ENCODE results near the gene BUD23.
A peak's percentile ranks its signal among the peaks of the same experiment; 100 is the strongest.
"Not testable (repeated sequence)": the region's sequence is repeated elsewhere in the genome, so short reads cannot be mapped to it uniquely, and the experiment has no call there.

Gene BUD23, protein sequence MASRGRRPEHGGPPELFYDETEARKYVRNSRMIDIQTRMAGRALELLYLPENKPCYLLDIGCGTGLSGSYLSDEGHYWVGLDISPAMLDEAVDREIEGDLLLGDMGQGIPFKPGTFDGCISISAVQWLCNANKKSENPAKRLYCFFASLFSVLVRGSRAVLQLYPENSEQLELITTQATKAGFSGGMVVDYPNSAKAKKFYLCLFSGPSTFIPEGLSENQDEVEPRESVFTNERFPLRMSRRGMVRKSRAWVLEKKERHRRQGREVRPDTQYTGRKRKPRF

DNA sequence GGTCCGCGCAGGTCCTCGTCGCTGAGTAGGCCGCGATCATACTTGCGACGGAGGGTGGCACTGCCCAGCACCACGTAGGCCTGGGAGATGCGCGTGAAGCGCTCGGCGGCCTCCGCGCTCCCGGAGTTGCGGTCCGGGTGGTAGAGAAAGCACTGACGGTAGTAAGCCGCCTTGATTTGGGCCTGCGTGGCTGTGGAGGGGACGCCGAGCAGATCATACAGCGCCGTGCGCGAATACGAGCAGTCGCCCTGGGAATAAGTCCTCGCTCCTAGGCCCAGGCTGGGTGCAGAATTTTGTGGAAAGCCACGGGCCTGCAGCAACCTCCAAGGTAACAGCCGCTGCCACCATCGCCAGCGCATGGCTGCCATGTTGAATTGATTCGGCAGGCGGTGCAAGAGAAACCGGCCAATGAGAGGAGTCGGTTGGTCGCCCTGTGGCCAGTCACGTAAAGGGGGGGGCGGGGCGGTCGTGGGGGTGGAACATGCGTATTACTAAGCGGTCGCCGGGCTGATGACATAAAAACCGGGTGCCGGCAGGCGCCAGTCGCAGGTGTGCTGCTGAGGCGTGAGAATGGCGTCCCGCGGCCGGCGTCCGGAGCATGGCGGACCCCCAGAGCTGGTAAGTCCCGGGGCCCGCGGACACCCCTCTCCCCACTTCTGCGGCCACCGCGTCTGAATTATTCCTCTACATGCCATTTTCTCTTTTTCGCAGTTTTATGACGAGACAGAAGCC, at the start of gene BUD23, which contains the start of gene DNAJC30:
BUD23 (plus strand) TSS at position 542 of the 732 bp plus-strand sequence; CDS start at position 571, 29 bp downstream.
DNAJC30 (minus strand) TSS at position 398 of the 732 bp plus-strand sequence; CDS start at position 368, 30 bp downstream.
- peak; percentile 95 for DNase-seq (ENCODE audit: low read depth)

DNA sequence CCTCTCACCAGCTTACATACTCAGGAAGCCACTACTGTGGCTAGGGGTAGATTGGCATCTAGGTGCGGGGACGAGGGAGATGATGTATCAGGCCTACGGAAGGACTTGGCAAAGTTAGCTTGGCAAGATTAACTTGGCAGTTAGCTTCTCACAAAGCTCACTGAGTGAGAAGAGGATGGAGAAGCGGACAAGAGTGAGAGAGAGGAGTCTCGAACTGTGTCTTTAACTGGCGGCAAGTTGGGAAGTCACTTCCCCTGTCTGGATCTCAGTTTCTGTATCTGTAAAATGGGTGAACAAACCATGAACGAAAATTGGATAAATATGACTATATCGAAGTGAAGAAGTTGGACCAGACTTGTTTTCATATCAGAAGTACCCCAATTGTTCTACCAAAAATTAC, 49.6 kb upstream of the BUD23 start:
- no peak for DNase-seq (ENCODE audit: low read depth)

DNA sequence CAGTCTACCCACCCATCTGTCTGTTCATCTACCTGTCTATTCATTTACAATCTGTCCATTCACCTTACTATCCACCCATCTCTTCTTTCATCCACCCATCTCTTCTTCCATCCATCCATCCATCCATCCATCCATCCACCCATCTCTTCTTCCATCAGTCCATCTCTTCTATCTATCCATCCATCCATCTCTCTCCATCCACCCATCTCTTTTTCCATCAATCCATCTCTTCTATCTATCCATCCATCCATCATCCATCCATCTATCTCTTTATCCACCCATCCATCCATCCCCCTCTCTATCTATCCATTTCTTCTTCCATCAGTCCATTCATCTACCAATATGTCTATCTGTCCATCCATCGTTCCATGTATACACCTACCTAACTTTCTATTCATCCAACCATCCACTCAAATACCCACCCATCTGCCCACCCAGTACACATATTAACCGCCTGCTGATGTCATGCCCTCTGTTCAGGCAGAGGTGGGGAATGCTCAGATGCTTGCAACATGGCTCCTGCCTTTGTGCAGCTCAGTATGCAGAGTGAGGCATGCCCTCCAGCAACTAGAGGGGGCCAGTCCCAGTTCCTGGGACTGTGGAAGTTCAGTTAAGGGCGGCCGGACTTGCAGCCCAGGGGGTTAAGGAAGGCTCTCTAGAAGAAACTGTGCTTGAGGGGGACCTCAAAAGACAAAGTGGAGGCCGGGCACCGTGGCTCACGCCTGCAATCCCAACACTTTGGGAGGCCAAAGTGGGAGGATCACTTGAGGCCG, 47.8 kb upstream of the BUD23 start:
- DNase-seq (ENCODE audit: low read depth) = no peak

GRCh38 chr7:73638911-73639310, 44.5 kb upstream of the BUD23 start:
- DNase-seq (ENCODE audit: low read depth) = no peak

- DNase-seq (ENCODE audit: low read depth) = no peak
Measured at GRCh38 chr7:73642834-73643233, 40.6 kb upstream of the BUD23 start.

- no peak for DNase-seq (ENCODE audit: low read depth)
Measured at GRCh38 chr7:73644688-73645286, 38.6 kb upstream of the BUD23 start.

GRCh38 chr7:73645643-73646174, 37.7 kb upstream of the BUD23 start:
- no peak for DNase-seq (ENCODE audit: low read depth)

GRCh38 chr7:73646785-73647724, 36.3 kb upstream of the BUD23 start:
- no peak for DNase-seq (ENCODE audit: low read depth)

- peak; percentile 21 for DNase-seq (ENCODE audit: low read depth)
Measured at GRCh38 chr7:73647725-73648592, 35.4 kb upstream of the BUD23 start.

DNA sequence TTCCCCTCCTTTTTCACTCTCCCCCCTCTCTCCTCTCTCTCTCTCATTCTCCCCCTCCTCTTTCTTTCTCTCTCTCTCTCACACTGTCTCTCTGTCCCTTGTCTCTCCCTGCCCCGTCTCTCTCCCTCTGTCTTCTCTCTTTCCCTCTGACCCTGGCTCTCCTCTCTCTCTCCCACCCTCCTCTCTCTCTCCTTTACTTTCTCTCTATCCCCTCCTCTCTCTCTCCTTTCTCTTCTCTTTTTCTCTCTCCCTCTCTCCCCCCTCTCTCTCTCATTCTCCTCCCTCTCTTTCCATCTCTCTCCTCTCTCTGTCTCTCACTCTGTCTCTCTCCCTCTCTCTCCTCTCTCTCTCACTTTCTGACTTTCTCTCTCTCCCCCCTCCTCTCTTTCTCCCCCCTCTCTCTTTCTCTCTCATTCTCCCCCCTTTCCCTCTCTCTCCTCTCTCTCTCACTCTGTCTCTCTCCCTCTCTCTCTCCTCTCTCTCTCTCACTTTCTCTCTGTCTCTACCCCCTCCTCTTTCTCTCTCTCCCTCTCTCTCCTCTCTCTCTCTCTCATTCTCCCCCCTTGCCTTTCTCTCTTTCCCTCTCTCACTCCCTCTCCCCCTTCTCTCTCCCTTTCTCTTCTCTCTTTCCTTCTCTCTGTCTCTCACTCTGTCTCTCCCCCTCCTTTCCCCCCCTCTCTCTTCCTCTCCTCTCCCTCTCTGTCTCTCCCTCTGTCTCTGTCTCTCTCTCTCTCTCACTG, 34.6 kb upstream of the BUD23 start:
- no peak for DNase-seq (ENCODE audit: low read depth)

GRCh38 chr7:73649576-73649975, 33.8 kb upstream of the BUD23 start:
- DNase-seq (ENCODE audit: low read depth) = no peak

GRCh38 chr7:73650524-73650923, 32.9 kb upstream of the BUD23 start:
- DNase-seq (ENCODE audit: low read depth) = no peak

DNA sequence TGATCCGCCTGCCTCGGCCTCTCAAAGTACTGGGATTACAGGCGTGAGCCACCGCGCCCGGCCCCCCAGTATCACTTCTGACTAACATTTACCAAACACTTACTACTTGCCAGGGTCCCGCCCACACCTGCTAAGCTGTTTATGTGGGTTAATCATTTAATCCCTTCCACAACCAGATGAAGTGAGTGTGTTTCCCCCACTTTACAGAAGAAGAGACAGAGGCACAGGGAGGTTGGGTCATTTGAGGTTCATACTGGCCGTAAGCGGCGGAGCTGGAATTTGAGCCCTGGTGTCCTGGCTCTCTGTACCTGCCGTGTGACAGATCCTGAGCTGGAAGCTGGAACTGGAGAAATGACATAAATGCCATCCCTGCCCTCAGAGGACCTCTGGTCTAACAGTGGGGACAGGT, 30.9 kb upstream of the BUD23 start:
- DNase-seq (ENCODE audit: low read depth) = no peak

- not testable (repeated sequence) for DNase-seq (ENCODE audit: low read depth)
Measured at GRCh38 chr7:73655309-73655708, 28.1 kb upstream of the BUD23 start.

GRCh38 chr7:73659983-73660382, 23.4 kb upstream of the BUD23 start:
- DNase-seq (ENCODE audit: low read depth) = no peak

GRCh38 chr7:73660594-73660993, 22.8 kb upstream of the BUD23 start:
- not testable (repeated sequence) for DNase-seq (ENCODE audit: low read depth)

DNA sequence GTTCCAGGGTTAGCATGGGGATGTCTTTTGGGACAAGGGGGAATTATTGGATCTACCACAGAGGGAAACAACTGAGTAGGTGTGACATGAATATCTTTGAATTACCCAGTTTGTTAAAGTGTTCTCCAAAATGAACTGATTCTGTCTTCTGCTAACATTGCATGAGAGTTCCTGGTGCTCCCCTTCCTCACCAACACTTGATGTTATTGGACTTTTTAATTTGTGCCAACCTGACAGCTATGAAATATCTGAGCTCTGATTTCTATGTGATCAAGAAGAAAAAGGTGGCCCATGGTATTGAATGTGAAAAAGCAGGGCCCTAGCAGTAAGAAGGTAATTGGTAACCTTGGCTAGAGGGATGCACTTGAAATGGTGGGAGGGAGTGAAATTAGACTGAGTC, 20.4 kb upstream of the BUD23 start:
- DNase-seq (ENCODE audit: low read depth) = no peak

GRCh38 chr7:73667344-73668102, 15.9 kb upstream of the BUD23 start, which contains the start of gene VPS37D:
Gene VPS37D (plus strand): TSS chr7:73667831. CDS start chr7:73667959, 128 bp downstream.
- DNase-seq (ENCODE audit: low read depth) = peak; percentile 94
